Measurements from ENCODE around the gene EVX2.

Gene EVX2

GRCh38 chr2:176097820-176098365, 14.1 kb upstream of the EVX2 start:
- H3K4me3 ChIP-seq (ENCODE audit: low read length), result no peak overlapping the region
- no peak for DNase-seq (ENCODE audit: low read depth)
- no peak for TF ChIP-seq CTCF (IDR thresholded peaks at IDR 0.05; ENCODE audit: insufficient read depth, low read depth, low read length, missing control alignments)

GRCh38 chr2:176096986-176097819, 13.4 kb upstream of the EVX2 start:
- no peak overlapping the region for H3K4me3 ChIP-seq (ENCODE audit: low read length)
- TF ChIP-seq CTCF (IDR thresholded peaks at IDR 0.05; ENCODE audit: insufficient read depth, low read depth, low read length, missing control alignments), result peak; percentile 84
- peak; percentile 64 for DNase-seq (ENCODE audit: low read depth)

GRCh38 chr2:176096243-176096985, 12.7 kb upstream of the EVX2 start:
- TF ChIP-seq CTCF (IDR thresholded peaks at IDR 0.05; ENCODE audit: insufficient read depth, low read depth, low read length, missing control alignments), result no peak
- no peak for DNase-seq (ENCODE audit: low read depth)
- no peak overlapping the region for H3K4me3 ChIP-seq (ENCODE audit: low read length)

- no peak overlapping the region for H3K4me3 ChIP-seq (ENCODE audit: low read length)
- DNase-seq (ENCODE audit: low read depth), result no peak
- TF ChIP-seq CTCF (IDR thresholded peaks at IDR 0.05; ENCODE audit: insufficient read depth, low read depth, low read length, missing control alignments), result no peak
Measured at GRCh38 chr2:176095421-176095820, 11.7 kb upstream of the EVX2 start.

GRCh38 chr2:176094349-176094748, 10.6 kb upstream of the EVX2 start:
- TF ChIP-seq CTCF (IDR thresholded peaks at IDR 0.05; ENCODE audit: insufficient read depth, low read depth, low read length, missing control alignments), result no peak
- DNase-seq (ENCODE audit: low read depth), result no peak

GRCh38 chr2:176093898-176094249, 10.1 kb upstream of the EVX2 start:
- TF ChIP-seq CTCF (IDR thresholded peaks at IDR 0.05; ENCODE audit: insufficient read depth, low read depth, low read length, missing control alignments), result no peak
- H3K4me3 ChIP-seq (ENCODE audit: low read length), result no peak overlapping the region
- no peak for DNase-seq (ENCODE audit: low read depth)

More at GRCh38 chr2:176094349-176094748, 10.6 kb upstream of the EVX2 start:
- no peak overlapping the region for H3K4me3 ChIP-seq (ENCODE audit: low read length)
